Measurements from ENCODE around the gene DDAH2. TPM values are rescaled to one million over a fixed set of nuclear protein-coding genes. Genes with fewer than 3 reads are reported as not detected.
A peak's percentile ranks its signal among the peaks of the same experiment; 100 is the strongest.

DDAH2 gene
- total RNA-seq, 6 experiments from 2014 or later, result 44.0 to 47.8 (median 46.0) TPM

GRCh38 chr6:31729979-31730630, 1.0 kb upstream of the DDAH2 start:
- TF ChIP-seq CTCF (IDR thresholded peaks at IDR 0.05), result peak; percentile 10; the same call in 1 of the 2 replicates
- H3K9me3 Mint-ChIP-seq, result no peaks in the 10 kb centered on the region
- H3K27me3 Mint-ChIP-seq (ENCODE audit: insufficient read depth), result peaks cover 4% of the 10 kb centered on the region
- peak; percentile 80 for DNase-seq
- peak overlapping the region; percentile 94 for H3K27ac Mint-ChIP-seq
- peaks cover 45% of the 10 kb centered on the region for H3K36me3 Mint-ChIP-seq (ENCODE audit: low read depth)
- peaks cover 51% of the 10 kb centered on the region for H3K4me1 Mint-ChIP-seq (ENCODE audit: low read depth)
- H3K4me3 Mint-ChIP-seq, result peak overlapping the region; percentile 93

GRCh38 chr6:31729515-31729978, 448 bp upstream of the DDAH2 start:
- peak; percentile 75; the same call in 1 of the 2 replicates for TF ChIP-seq CTCF (IDR thresholded peaks at IDR 0.05)
- H3K36me3 Mint-ChIP-seq (ENCODE audit: low read depth), result peaks cover 40% of the 10 kb centered on the region
- no peaks in the 10 kb centered on the region for H3K9me3 Mint-ChIP-seq
- peak overlapping the region; percentile 94 for H3K27ac Mint-ChIP-seq
- peaks cover 51% of the 10 kb centered on the region for H3K4me1 Mint-ChIP-seq (ENCODE audit: low read depth)
- H3K27me3 Mint-ChIP-seq (ENCODE audit: insufficient read depth), result peaks cover 4% of the 10 kb centered on the region
- DNase-seq, result peak; percentile 85
- peak overlapping the region; percentile 93 for H3K4me3 Mint-ChIP-seq

GRCh38 chr6:31727717-31728671, 1.1 kb downstream of the DDAH2 start:
- H3K4me1 Mint-ChIP-seq (ENCODE audit: low read depth), result peaks cover 36% of the 10 kb centered on the region
- H3K27me3 Mint-ChIP-seq (ENCODE audit: insufficient read depth), result peaks cover 6% of the 10 kb centered on the region
- no peak for TF ChIP-seq CTCF (IDR thresholded peaks at IDR 0.05)
- peak overlapping the region; percentile 93 for H3K4me3 Mint-ChIP-seq
- H3K27ac Mint-ChIP-seq, result no peak overlapping the region
- peaks cover 24% of the 10 kb centered on the region for H3K36me3 Mint-ChIP-seq (ENCODE audit: low read depth)
- no peaks in the 10 kb centered on the region for H3K9me3 Mint-ChIP-seq
- no peak for DNase-seq

- no peak for DNase-seq
- peaks cover 22% of the 10 kb centered on the region for H3K36me3 Mint-ChIP-seq (ENCODE audit: low read depth)
- peak overlapping the region; percentile 18; the same call in 1 of the 2 replicates for H3K4me3 Mint-ChIP-seq
- H3K4me1 Mint-ChIP-seq (ENCODE audit: low read depth), result peaks cover 32% of the 10 kb centered on the region
- H3K27me3 Mint-ChIP-seq (ENCODE audit: insufficient read depth), result peaks cover 6% of the 10 kb centered on the region
- no peak for TF ChIP-seq CTCF (IDR thresholded peaks at IDR 0.05)
- H3K27ac Mint-ChIP-seq, result no peak overlapping the region
- no peaks in the 10 kb centered on the region for H3K9me3 Mint-ChIP-seq
Observed at GRCh38 chr6:31727034-31727716, 1.9 kb downstream of the DDAH2 start.

Data from HFFc6 (cell line).